H9 (cell line): ENCODE data around the gene TBC1D9B. TPM values are rescaled to one million over a fixed set of nuclear protein-coding genes. Genes with fewer than 3 reads are reported as not detected.

ENCODE experiments used
- DNase-seq: peaks from one replicate; pipeline ENCODE4 v3.0.0-alpha.2; 2017
- H2AFZ ChIP-seq: one replicate; pipeline ENCODE4 v1.6.1; 2013; ENCODE audit warnings: mild to moderate bottlenecking, low read length, control low read depth, moderate library complexity
- H2AK5ac ChIP-seq: 2 replicates; pipeline ENCODE4 v1.6.1; 2013; ENCODE audit warnings: low read length, control low read depth, mixed read lengths; ENCODE audit not compliant: insufficient read length
- H2BK120ac ChIP-seq: one replicate; pipeline ENCODE4 v1.6.1; 2013; ENCODE audit warnings: low read depth, mild to moderate bottlenecking, low read length, control low read depth, inconsistent platforms; ENCODE audit not compliant: poor library complexity, severe bottlenecking
- H2BK12ac ChIP-seq: 2 replicates; pipeline ENCODE4 v1.6.1; 2013; ENCODE audit warnings: low read length, control low read depth, mixed read lengths, low read depth; ENCODE audit not compliant: insufficient read length
- H2BK15ac ChIP-seq: 2 replicates; pipeline ENCODE4 v1.6.1; 2013; ENCODE audit warnings: low read depth, low read length, control low read depth
- H2BK20ac ChIP-seq: one replicate; pipeline ENCODE4 v1.6.1; 2013; ENCODE audit warnings: low read depth, mild to moderate bottlenecking, low read length, control low read depth, inconsistent platforms; ENCODE audit not compliant: poor library complexity, severe bottlenecking
- H2BK5ac ChIP-seq: 2 replicates; pipeline ENCODE4 v1.6.1; 2013; ENCODE audit warnings: low read length, control low read depth, mixed read lengths; ENCODE audit not compliant: insufficient read length
- H3K14ac ChIP-seq: 2 replicates; pipeline ENCODE4 v1.6.1; 2013; ENCODE audit warnings: low read length, control low read depth; ENCODE audit not compliant: insufficient read depth
- H3K18ac ChIP-seq: 2 replicates; pipeline ENCODE4 v1.6.1; 2013; ENCODE audit warnings: low read depth, mild to moderate bottlenecking, mixed read lengths, low read length, control low read depth; ENCODE audit not compliant: insufficient read length
- H3K23ac ChIP-seq: 2 replicates; pipeline ENCODE4 v1.6.1; 2013; ENCODE audit warnings: low read length, control low read depth, mixed read lengths, low read depth; ENCODE audit not compliant: insufficient read length
- H3K23me2 ChIP-seq: 2 replicates; pipeline ENCODE4 v1.6.1; 2013; ENCODE audit warnings: low read depth, mild to moderate bottlenecking, mixed read lengths, low read length, control low read depth; ENCODE audit not compliant: insufficient read length, poor library complexity, severe bottlenecking
- H3K27ac ChIP-seq: 2 replicates; pipeline ENCODE4 v1.5.1; 2013; ENCODE audit warnings: low read length, control low read depth, mixed read lengths, low read depth; ENCODE audit not compliant: insufficient read length
- H3K27me3 ChIP-seq: 2 replicates; pipeline ENCODE4 v1.6.1; 2013; ENCODE audit warnings: low read length, control low read depth, inconsistent platforms; ENCODE audit not compliant: insufficient read depth
- H3K4ac ChIP-seq: 2 replicates; pipeline ENCODE4 v1.6.1; 2013; ENCODE audit warnings: low read depth, mild to moderate bottlenecking, control low read depth, inconsistent platforms, low read length, moderate library complexity
- H3K4me1 ChIP-seq: 2 replicates; pipeline ENCODE4 v1.6.1; 2013; ENCODE audit warnings: low read length, control low read depth, inconsistent platforms; ENCODE audit not compliant: insufficient read depth
- H3K4me2 ChIP-seq: 2 replicates; pipeline ENCODE4 v1.6.1; 2013; ENCODE audit warnings: low read length, control low read depth, mixed read lengths; ENCODE audit not compliant: insufficient read length, insufficient read depth
- H3K56ac ChIP-seq: 2 replicates; pipeline ENCODE4 v1.6.1; 2013; ENCODE audit warnings: low read depth, mild to moderate bottlenecking, mixed read lengths, low read length, control low read depth; ENCODE audit not compliant: insufficient read length
- H3K79me1 ChIP-seq: 2 replicates; pipeline ENCODE4 v1.6.1; 2013; ENCODE audit warnings: low read depth, mild to moderate bottlenecking, moderate library complexity, low read length, control low read depth, inconsistent platforms; ENCODE audit not compliant: insufficient read depth, poor library complexity, severe bottlenecking
- H3K79me2 ChIP-seq: 2 replicates; pipeline ENCODE4 v1.6.1; 2013; ENCODE audit warnings: low read length, control low read depth, inconsistent platforms; ENCODE audit not compliant: insufficient read depth
- H3K9ac ChIP-seq: 2 replicates; pipeline ENCODE4 v1.6.1; 2013; ENCODE audit warnings: low read length, control low read depth, mixed read lengths; ENCODE audit not compliant: insufficient read length; ENCODE audit errors: extremely low read depth
- H3K9me3 ChIP-seq: one replicate; pipeline ENCODE4 v1.6.1; 2013; ENCODE audit warnings: low read depth, low read length, inconsistent platforms; ENCODE audit not compliant: control insufficient read depth
- H3T11ph ChIP-seq: one replicate; pipeline ENCODE4 v1.6.1; 2013; ENCODE audit warnings: mild to moderate bottlenecking, low read length, control low read depth, inconsistent platforms
- H4K20me1 ChIP-seq: one replicate; pipeline ENCODE4 v1.6.1; 2013; ENCODE audit not compliant: control insufficient read depth, insufficient read length, insufficient read depth
- H4K5ac ChIP-seq: 2 replicates; pipeline ENCODE4 v1.6.1; 2013; ENCODE audit warnings: low read depth, mild to moderate bottlenecking, mixed read lengths, low read length, control low read depth; ENCODE audit not compliant: insufficient read length
- H4K8ac ChIP-seq: replicated peaks from 2 replicates; pipeline ENCODE4 v1.6.1; 2013; ENCODE audit warnings: low read length, control low read depth, mixed read lengths, low read depth; ENCODE audit not compliant: insufficient read length
- H4K91ac ChIP-seq: 2 replicates; pipeline ENCODE4 v1.6.1; 2013; ENCODE audit warnings: low read depth, mild to moderate bottlenecking, moderate library complexity, mixed read lengths, low read length, control low read depth; ENCODE audit not compliant: insufficient read length
- H3K27ac Mint-ChIP-seq, 3 experiments: 2 replicates in 2 of 3; 3 replicates in 1 of 3; pipeline ENCODE4 v1.8.0; 2020 to 2021; ENCODE audit warnings: mixed read lengths in 3 of 3, mild to moderate bottlenecking in 1 of 3, moderate library complexity in 1 of 3
- H3K27me3 Mint-ChIP-seq: 2 replicates; pipeline ENCODE4 v1.8.0; 2021; ENCODE audit warnings: low read depth, mild to moderate bottlenecking, moderate library complexity, mixed read lengths
- H3K36me3 Mint-ChIP-seq, 3 experiments: 2 replicates in 2 of 3; 3 replicates in 1 of 3; pipeline ENCODE4 v1.8.0; 2020 to 2021; ENCODE audit warnings: low read depth in 3 of 3, mixed read lengths in 3 of 3; ENCODE audit not compliant: insufficient read depth in 1 of 3
- H3K4me1 Mint-ChIP-seq, 2 experiments: 2 replicates each; pipeline ENCODE4 v1.8.0; 2020; ENCODE audit warnings: mixed read lengths in 2 of 2
- H3K4me3 Mint-ChIP-seq, 2 experiments: 2 replicates in 1 of 2; 3 replicates in 1 of 2; pipeline ENCODE4 v1.8.0; 2020 to 2021; ENCODE audit warnings: mild to moderate bottlenecking in 2 of 2, mixed read lengths in 2 of 2, moderate library complexity in 1 of 2
- H3K9me3 Mint-ChIP-seq, 2 experiments: 2 replicates in 1 of 2; 3 replicates in 1 of 2; pipeline ENCODE4 v1.8.0; 2020; ENCODE audit warnings: mild to moderate bottlenecking in 2 of 2, mixed read lengths in 2 of 2, moderate library complexity in 1 of 2
- CTCF ChIP-seq: fragments of 200-600 bp; sonication (generic); conservative IDR thresholded peaks from 3 replicates; pipeline ENCODE4 v1.8.0; 2021; ENCODE audit warnings: antibody characterized with exemption, mild to moderate bottlenecking
- WGBS: extraction: QIAGEN DNeasy Blood & Tissue Kit; methylation state at CpG from one replicate; pipeline ENCODE4 v1.1.7; 2013; ENCODE audit warnings: missing lambda C conversion rate, low lambda C conversion rate, mixed read lengths; ENCODE audit not compliant: insufficient read length; ENCODE audit errors: extremely low coverage; 5-methylcytosine and 5-hydroxymethylcytosine counted together
- total RNA-seq: library from RNA; stranded (reverse); gene quantifications from 2 replicates; pipeline ENCODE4 v1.2.1, GENCODE V29; 2021

The TBC1D9B gene
- total RNA-seq, 1 experiment from 2014 or later, result 62.1 TPM

- H3K4me1 ChIP-seq, result no peaks in the 10 kb centered on the region
- no peak overlapping the region for H3K27ac ChIP-seq
- no peak overlapping the region for H4K5ac ChIP-seq
- H2BK15ac ChIP-seq, result no peak overlapping the region
- H2AFZ ChIP-seq, result no peak overlapping the region
- H2BK20ac ChIP-seq, result no peak overlapping the region
- Mint-ChIP-seq H3K36me3 (peaks cover 54 to 90% (median 84%) of the 10 kb centered on the region in 3 experiments), H3K9me3 (peaks cover 5 to 14% of the 10 kb centered on the region in 2 experiments; a peak in 3 of 5 replicates), H3K27ac (no peak overlapping the region; a peak in 1 of 7 replicates), H3K4me1 (no peaks in the 10 kb centered on the region), H3K4me3 (no peak overlapping the region), H3K27me3 (no peaks in the 10 kb centered on the region; the same call in 1 of the 2 replicates)
- no peaks in the 10 kb centered on the region for H3K27me3 ChIP-seq
- DNase-seq, result no peak
- no peak overlapping the region for H3K56ac ChIP-seq
- no peak overlapping the region for H3T11ph ChIP-seq
- H3K79me1 ChIP-seq, result no peaks in the 10 kb centered on the region
- H3K23ac ChIP-seq, result no peak overlapping the region
- H2BK12ac ChIP-seq, result no peak overlapping the region
- no peak overlapping the region for H2BK5ac ChIP-seq
- no peak overlapping the region for H3K9ac ChIP-seq
- H4K20me1 ChIP-seq, result no peaks in the 10 kb centered on the region
- H3K4me2 ChIP-seq, result no peak overlapping the region
- H3K23me2 ChIP-seq, result no peaks in the 10 kb centered on the region
- no peaks in the 10 kb centered on the region for H3K79me2 ChIP-seq
- H3K18ac ChIP-seq, result no peak overlapping the region
- TF ChIP-seq CTCF, result no peak
- no CpG with 5 or more reads among the region's 15 CpGs for WGBS
- H4K8ac ChIP-seq, result no peak overlapping the region
- no peak overlapping the region for H4K91ac ChIP-seq
- H3K14ac ChIP-seq, result no peak overlapping the region
- no peak overlapping the region for H3K4ac ChIP-seq
- H2BK120ac ChIP-seq, result no peak overlapping the region
- H2AK5ac ChIP-seq, result no peak overlapping the region
- H3K9me3 ChIP-seq, result no peaks in the 10 kb centered on the region
Measured at GRCh38 chr5:179837076-179838011, 70.4 kb downstream of the TBC1D9B start.
